HG02970 (cell line): ENCODE measurements around the gene RAB37.

Experiments used
- ATAC-seq: cut with Tn5 transposase; IDR thresholded peaks from one replicate; pipeline ENCODE4 v1.9.1; 2021; ENCODE audit warnings: mild to moderate bottlenecking, moderate library complexity, moderate number of reproducible peaks; ENCODE audit not compliant: unreplicated experiment, low FRiP score

RAB37 gene

GRCh38 chr17:74744714-74745547 is 7.9 kb downstream of the RAB37 start:
- ATAC-seq, result no peak

GRCh38 chr17:74745548-74746177 is 8.6 kb downstream of the RAB37 start:
- ATAC-seq, result no peak

- no peak for ATAC-seq
Measured at GRCh38 chr17:74746376-74746775, 9.3 kb downstream of the RAB37 start.

GRCh38 chr17:74746922-74747321 is 9.9 kb downstream of the RAB37 start:
- no peak for ATAC-seq

GRCh38 chr17:74748279-74748528 is 11.1 kb downstream of the RAB37 start:
- ATAC-seq, result no peak

- ATAC-seq, result peak; percentile 86
Measured at GRCh38 chr17:74748529-74749278, 11.6 kb downstream of the RAB37 start, which contains the start of gene NHERF1. Gene NHERF1 (plus strand): TSS chr17:74748628. CDS start chr17:74748847, 219 bp downstream.

GRCh38 chr17:74749279-74750038 is 12.4 kb downstream of the RAB37 start:
- no peak for ATAC-seq

GRCh38 chr17:74750039-74750326 is 12.9 kb downstream of the RAB37 start:
- ATAC-seq, result no peak

- ATAC-seq, result no peak
Measured at GRCh38 chr17:74750327-74751069, 13.4 kb downstream of the RAB37 start.

- no peak for ATAC-seq
Measured at GRCh38 chr17:74752415-74752814, 15.4 kb downstream of the RAB37 start.

GRCh38 chr17:74752822-74753401 is 15.9 kb downstream of the RAB37 start:
- ATAC-seq, result no peak

GRCh38 chr17:74754832-74755231 is 17.8 kb downstream of the RAB37 start:
- no peak for ATAC-seq

- ATAC-seq, result no peak
Measured at GRCh38 chr17:74755533-74755932, 18.5 kb downstream of the RAB37 start.

- ATAC-seq, result no peak
Measured at GRCh38 chr17:74756891-74757290, 19.8 kb downstream of the RAB37 start.

- ATAC-seq, result no peak
Measured at GRCh38 chr17:74757502-74757901, 20.4 kb downstream of the RAB37 start.

GRCh38 chr17:74757931-74758847 is 21.1 kb downstream of the RAB37 start:
- ATAC-seq, result no peak

GRCh38 chr17:74758848-74759168 is 21.8 kb downstream of the RAB37 start:
- no peak for ATAC-seq

GRCh38 chr17:74759243-74759801 is 22.3 kb downstream of the RAB37 start:
- no peak for ATAC-seq

GRCh38 chr17:74759941-74760340 is 22.9 kb downstream of the RAB37 start:
- no peak for ATAC-seq
